Measurements from ENCODE around the gene NPY2R. TPM values are rescaled to one million over a fixed set of nuclear protein-coding genes. Genes with fewer than 3 reads are reported as not detected.

NPY2R gene
- total RNA-seq, 1 experiment from 2014 or later: not detected

GRCh38 chr4:155187989-155188388 is 20.4 kb upstream of the NPY2R start:
- H3K27me3 ChIP-seq (ENCODE audit: control insufficient read depth, insufficient read depth, low read length): no peaks in the 10 kb centered on the region
- no peak for TF ChIP-seq SIN3A (IDR thresholded peaks at IDR 0.05; ENCODE audit: borderline replicate concordance, insufficient read depth, low read depth, low read length)
- H3K36me3 ChIP-seq (ENCODE audit: control insufficient read depth, insufficient read depth, low read length): no peaks in the 10 kb centered on the region
- no peaks in the 10 kb centered on the region for H3K9me3 ChIP-seq (ENCODE audit: control insufficient read depth, insufficient read depth, low read depth, low read length)
- BruUV-seq (replicated peaks): no TSS peak
- in situ Hi-C loops (cut with HindIII; ENCODE audit: low pct_unique_long_range_greater_than_20kb, low sequenced_read_pairs) (no loop called here), intact Hi-C loops (cut with micrococcal nuclease; ENCODE audit: unreplicated experiment) (no loop called here)
- H3K27ac ChIP-seq (ENCODE audit: low read length): no peak overlapping the region
- ChIA-PET CTCF (no interaction called here), POLR2A (no interaction called here)
- ATAC-seq (no peak), DNase-seq (ENCODE audit: low read depth, low spot score) (no peak)
- H3K4me1 ChIP-seq (ENCODE audit: control insufficient read depth, insufficient read depth, low read length): no peaks in the 10 kb centered on the region
- H3K4me3 ChIP-seq (ENCODE audit: low read depth in 2 of 2, low read length in 2 of 2): no peak overlapping the region

GRCh38 chr4:155190099-155190498 is 18.3 kb upstream of the NPY2R start:
- in situ Hi-C loops (cut with HindIII; ENCODE audit: low pct_unique_long_range_greater_than_20kb, low sequenced_read_pairs): no loop called here
- ChIA-PET POLR2A (no interaction called here), CTCF (no interaction called here)
- intact Hi-C loops (cut with micrococcal nuclease; ENCODE audit: unreplicated experiment): no loop called here
- Histone ChIP-seq H3K27me3 (ENCODE audit: control insufficient read depth, insufficient read depth, low read length) (no peaks in the 10 kb centered on the region), H3K27ac (ENCODE audit: low read length) (no peak overlapping the region), H3K36me3 (ENCODE audit: control insufficient read depth, insufficient read depth, low read length) (no peaks in the 10 kb centered on the region), H3K9me3 (ENCODE audit: control insufficient read depth, insufficient read depth, low read depth, low read length) (no peaks in the 10 kb centered on the region), H3K4me1 (ENCODE audit: control insufficient read depth, insufficient read depth, low read length) (no peaks in the 10 kb centered on the region), H3K4me3 (ENCODE audit: low read depth in 2 of 2, low read length in 2 of 2) (no peak overlapping the region)
- TF ChIP-seq TCF7L2 (IDR thresholded peaks at IDR 0.05; ENCODE audit: low read depth, low read length) (no peak), REST (IDR thresholded peaks at IDR 0.05; ENCODE audit: insufficient read depth in 1 of 2, low read depth in 2 of 2, low read length in 1 of 2) (no peak), SIN3A (IDR thresholded peaks at IDR 0.05; ENCODE audit: borderline replicate concordance, insufficient read depth, low read depth, low read length) (no peak), CTCF (IDR thresholded peaks at IDR 0.05) (no peak), POLR2AphosphoS5 (IDR thresholded peaks at IDR 0.05; ENCODE audit: low read depth, low read length) (no peak)
- ATAC-seq (no peak), DNase-seq (ENCODE audit: low read depth, low spot score) (no peak)
- BruUV-seq (replicated peaks): no TSS peak

- TF ChIP-seq SIN3A (IDR thresholded peaks at IDR 0.05; ENCODE audit: borderline replicate concordance, insufficient read depth, low read depth, low read length) (no peak), POLR2AphosphoS5 (IDR thresholded peaks at IDR 0.05; ENCODE audit: low read depth, low read length) (no peak), CTCF (IDR thresholded peaks at IDR 0.05) (no peak), TCF7L2 (IDR thresholded peaks at IDR 0.05; ENCODE audit: low read depth, low read length) (no peak), REST (IDR thresholded peaks at IDR 0.05; ENCODE audit: insufficient read depth in 1 of 2, low read depth in 2 of 2, low read length in 1 of 2) (no peak)
- in situ Hi-C loops (cut with HindIII; ENCODE audit: low pct_unique_long_range_greater_than_20kb, low sequenced_read_pairs): no loop called here
- no peak overlapping the region for H3K27ac ChIP-seq (ENCODE audit: low read length)
- no peak overlapping the region for H3K4me3 ChIP-seq (ENCODE audit: low read depth in 2 of 2, low read length in 2 of 2)
- BruUV-seq (replicated peaks): no TSS peak
- no peaks in the 10 kb centered on the region for H3K4me1 ChIP-seq (ENCODE audit: control insufficient read depth, insufficient read depth, low read length)
- no peaks in the 10 kb centered on the region for H3K9me3 ChIP-seq (ENCODE audit: control insufficient read depth, insufficient read depth, low read depth, low read length)
- ATAC-seq (no peak), DNase-seq (ENCODE audit: low read depth, low spot score) (no peak)
- no peaks in the 10 kb centered on the region for H3K36me3 ChIP-seq (ENCODE audit: control insufficient read depth, insufficient read depth, low read length)
- intact Hi-C loops (cut with micrococcal nuclease; ENCODE audit: unreplicated experiment): no loop called here
- ChIA-PET POLR2A (no interaction called here), CTCF (no interaction called here)
- H3K27me3 ChIP-seq (ENCODE audit: control insufficient read depth, insufficient read depth, low read length): no peaks in the 10 kb centered on the region
Measured at GRCh38 chr4:155197757-155198156, 10.7 kb upstream of the NPY2R start.

Data from Panc1 (cell line).